ENCODE data around the gene VPS26B. TPM values are rescaled to one million over a fixed set of nuclear protein-coding genes. Genes with fewer than 3 reads are reported as not detected.

VPS26B gene
- total and polyA plus RNA-seq, 9 of the 15 experiments (the other 6 are each of a cell fraction or from before 2014, with no cell fraction given) = 3.5 to 43.3 (median 27.4) TPM

DNA sequence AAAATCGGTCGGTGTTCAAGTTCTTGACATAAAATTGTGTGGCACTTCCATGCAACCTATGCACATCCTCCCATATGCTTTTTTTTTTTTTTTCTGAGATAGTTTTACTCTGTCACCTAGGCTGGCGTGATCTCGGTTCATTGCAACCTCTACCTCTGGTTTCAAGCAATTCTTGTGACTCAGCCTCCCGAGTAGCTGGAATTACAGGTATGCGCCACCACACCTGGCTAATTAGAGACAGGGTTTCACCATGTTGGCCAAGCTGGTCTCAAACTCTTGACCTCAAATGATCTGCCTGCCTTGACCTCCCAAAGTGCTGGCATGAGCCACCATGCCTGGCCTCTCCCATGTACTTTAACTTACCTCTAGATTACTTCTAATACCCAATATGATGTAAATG is 66.7 kb downstream of the VPS26B start:
- no peak overlapping the region for H3K9ac ChIP-seq (ENCODE audit: insufficient read depth in 1 of 2, low read depth in 2 of 2, low read length in 2 of 2)
- no peak for ATAC-seq
- no peak for TF ChIP-seq BMI1 (IDR thresholded peaks at IDR 0.05; ENCODE audit: low read length)
- no peak for TF ChIP-seq ZNF3 (CRISPR knock-in tag; IDR thresholded peaks at IDR 0.05)
- no peak for TF ChIP-seq TAL1 (IDR thresholded peaks at IDR 0.05)
- TF ChIP-seq ETS2 (tag; IDR thresholded peaks at IDR 0.05; ENCODE audit: borderline replicate concordance, poor library complexity, severe bottlenecking) = no peak
- TF ChIP-seq, protein P1, sequence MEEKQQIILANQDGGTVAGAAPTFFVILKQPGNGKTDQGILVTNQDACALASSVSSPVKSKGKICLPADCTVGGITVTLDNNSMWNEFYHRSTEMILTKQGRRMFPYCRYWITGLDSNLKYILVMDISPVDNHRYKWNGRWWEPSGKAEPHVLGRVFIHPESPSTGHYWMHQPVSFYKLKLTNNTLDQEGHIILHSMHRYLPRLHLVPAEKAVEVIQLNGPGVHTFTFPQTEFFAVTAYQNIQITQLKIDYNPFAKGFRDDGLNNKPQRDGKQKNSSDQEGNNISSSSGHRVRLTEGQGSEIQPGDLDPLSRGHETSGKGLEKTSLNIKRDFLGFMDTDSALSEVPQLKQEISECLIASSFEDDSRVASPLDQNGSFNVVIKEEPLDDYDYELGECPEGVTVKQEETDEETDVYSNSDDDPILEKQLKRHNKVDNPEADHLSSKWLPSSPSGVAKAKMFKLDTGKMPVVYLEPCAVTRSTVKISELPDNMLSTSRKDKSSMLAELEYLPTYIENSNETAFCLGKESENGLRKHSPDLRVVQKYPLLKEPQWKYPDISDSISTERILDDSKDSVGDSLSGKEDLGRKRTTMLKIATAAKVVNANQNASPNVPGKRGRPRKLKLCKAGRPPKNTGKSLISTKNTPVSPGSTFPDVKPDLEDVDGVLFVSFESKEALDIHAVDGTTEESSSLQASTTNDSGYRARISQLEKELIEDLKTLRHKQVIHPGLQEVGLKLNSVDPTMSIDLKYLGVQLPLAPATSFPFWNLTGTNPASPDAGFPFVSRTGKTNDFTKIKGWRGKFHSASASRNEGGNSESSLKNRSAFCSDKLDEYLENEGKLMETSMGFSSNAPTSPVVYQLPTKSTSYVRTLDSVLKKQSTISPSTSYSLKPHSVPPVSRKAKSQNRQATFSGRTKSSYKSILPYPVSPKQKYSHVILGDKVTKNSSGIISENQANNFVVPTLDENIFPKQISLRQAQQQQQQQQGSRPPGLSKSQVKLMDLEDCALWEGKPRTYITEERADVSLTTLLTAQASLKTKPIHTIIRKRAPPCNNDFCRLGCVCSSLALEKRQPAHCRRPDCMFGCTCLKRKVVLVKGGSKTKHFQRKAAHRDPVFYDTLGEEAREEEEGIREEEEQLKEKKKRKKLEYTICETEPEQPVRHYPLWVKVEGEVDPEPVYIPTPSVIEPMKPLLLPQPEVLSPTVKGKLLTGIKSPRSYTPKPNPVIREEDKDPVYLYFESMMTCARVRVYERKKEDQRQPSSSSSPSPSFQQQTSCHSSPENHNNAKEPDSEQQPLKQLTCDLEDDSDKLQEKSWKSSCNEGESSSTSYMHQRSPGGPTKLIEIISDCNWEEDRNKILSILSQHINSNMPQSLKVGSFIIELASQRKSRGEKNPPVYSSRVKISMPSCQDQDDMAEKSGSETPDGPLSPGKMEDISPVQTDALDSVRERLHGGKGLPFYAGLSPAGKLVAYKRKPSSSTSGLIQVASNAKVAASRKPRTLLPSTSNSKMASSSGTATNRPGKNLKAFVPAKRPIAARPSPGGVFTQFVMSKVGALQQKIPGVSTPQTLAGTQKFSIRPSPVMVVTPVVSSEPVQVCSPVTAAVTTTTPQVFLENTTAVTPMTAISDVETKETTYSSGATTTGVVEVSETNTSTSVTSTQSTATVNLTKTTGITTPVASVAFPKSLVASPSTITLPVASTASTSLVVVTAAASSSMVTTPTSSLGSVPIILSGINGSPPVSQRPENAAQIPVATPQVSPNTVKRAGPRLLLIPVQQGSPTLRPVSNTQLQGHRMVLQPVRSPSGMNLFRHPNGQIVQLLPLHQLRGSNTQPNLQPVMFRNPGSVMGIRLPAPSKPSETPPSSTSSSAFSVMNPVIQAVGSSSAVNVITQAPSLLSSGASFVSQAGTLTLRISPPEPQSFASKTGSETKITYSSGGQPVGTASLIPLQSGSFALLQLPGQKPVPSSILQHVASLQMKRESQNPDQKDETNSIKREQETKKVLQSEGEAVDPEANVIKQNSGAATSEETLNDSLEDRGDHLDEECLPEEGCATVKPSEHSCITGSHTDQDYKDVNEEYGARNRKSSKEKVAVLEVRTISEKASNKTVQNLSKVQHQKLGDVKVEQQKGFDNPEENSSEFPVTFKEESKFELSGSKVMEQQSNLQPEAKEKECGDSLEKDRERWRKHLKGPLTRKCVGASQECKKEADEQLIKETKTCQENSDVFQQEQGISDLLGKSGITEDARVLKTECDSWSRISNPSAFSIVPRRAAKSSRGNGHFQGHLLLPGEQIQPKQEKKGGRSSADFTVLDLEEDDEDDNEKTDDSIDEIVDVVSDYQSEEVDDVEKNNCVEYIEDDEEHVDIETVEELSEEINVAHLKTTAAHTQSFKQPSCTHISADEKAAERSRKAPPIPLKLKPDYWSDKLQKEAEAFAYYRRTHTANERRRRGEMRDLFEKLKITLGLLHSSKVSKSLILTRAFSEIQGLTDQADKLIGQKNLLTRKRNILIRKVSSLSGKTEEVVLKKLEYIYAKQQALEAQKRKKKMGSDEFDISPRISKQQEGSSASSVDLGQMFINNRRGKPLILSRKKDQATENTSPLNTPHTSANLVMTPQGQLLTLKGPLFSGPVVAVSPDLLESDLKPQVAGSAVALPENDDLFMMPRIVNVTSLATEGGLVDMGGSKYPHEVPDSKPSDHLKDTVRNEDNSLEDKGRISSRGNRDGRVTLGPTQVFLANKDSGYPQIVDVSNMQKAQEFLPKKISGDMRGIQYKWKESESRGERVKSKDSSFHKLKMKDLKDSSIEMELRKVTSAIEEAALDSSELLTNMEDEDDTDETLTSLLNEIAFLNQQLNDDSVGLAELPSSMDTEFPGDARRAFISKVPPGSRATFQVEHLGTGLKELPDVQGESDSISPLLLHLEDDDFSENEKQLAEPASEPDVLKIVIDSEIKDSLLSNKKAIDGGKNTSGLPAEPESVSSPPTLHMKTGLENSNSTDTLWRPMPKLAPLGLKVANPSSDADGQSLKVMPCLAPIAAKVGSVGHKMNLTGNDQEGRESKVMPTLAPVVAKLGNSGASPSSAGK (IDR thresholded peaks at IDR 0.05) = no peak
- no peak for TF ChIP-seq GTF2E2 (tag; IDR thresholded peaks at IDR 0.05)
- TF ChIP-seq SNIP1 (IDR thresholded peaks at IDR 0.05; ENCODE audit: low read depth) = no peak
- no peak for TF ChIP-seq POLR2A (conservative IDR thresholded peaks at IDR 0.05)
- TF ChIP-seq MBD1 (CRISPR knock-in tag; IDR thresholded peaks at IDR 0.05) = no peak
- no peak for TF ChIP-seq ZKSCAN3 (CRISPR knock-in tag; IDR thresholded peaks at IDR 0.05)

More for the DNA sequence above, 66.7 kb downstream of the VPS26B start:
- Histone ChIP-seq H3K9me3 (replicated peaks; ENCODE audit: control insufficient read depth, insufficient read depth, low read depth, low read length) (no peaks in the 10 kb centered on the region), H3K79me2 (ENCODE audit: control insufficient read depth, insufficient read depth, low read length) (no peaks in the 10 kb centered on the region), H3K27me3 (ENCODE audit: control insufficient read depth in 2 of 2, insufficient read depth in 2 of 2, low read length in 2 of 2) (peaks cover 18 to 36% of the 10 kb centered on the region in 2 experiments), H3K36me3 (ENCODE audit: control insufficient read depth, insufficient read depth, low read length) (no peaks in the 10 kb centered on the region), H3K4me1 (replicated peaks in 1 of 2; ENCODE audit: control insufficient read depth in 2 of 2, insufficient read depth in 2 of 2, low read length in 2 of 2) (peaks cover 5 to 11% of the 10 kb centered on the region in 2 experiments; a peak in 3 of 5 replicates), H3K27ac (ENCODE audit: extremely low read depth, low read depth, low read length) (no peak overlapping the region), H3K9me1 (ENCODE audit: control insufficient read depth, insufficient read depth, low read length) (no peaks in the 10 kb centered on the region), H3K4me3 (no peak overlapping the region), H2AFZ (ENCODE audit: low read depth, low read length) (no peak overlapping the region), H3K4me2 (ENCODE audit: insufficient read depth, low read length) (no peak overlapping the region), H4K20me1 (replicated peaks; ENCODE audit: control insufficient read depth, insufficient read depth, low read length) (no peaks in the 10 kb centered on the region; the same call in 1 of the 2 replicates)
- BruUV-seq (replicated peaks) = no TSS peak
- no peak for DNase-seq (ENCODE audit: extremely low read depth in 1 of 4, low spot score in 3 of 4)
- intact Hi-C loops (cut with micrococcal nuclease) = no loop called here
- in situ Hi-C loops (cut with MboI) = no loop called here
- POLR2A ChIA-PET = no interaction called here
- 20% methylated on average over 6 of the region's 6 CpGs for WGBS (ENCODE audit: insufficient coverage, low coverage, missing lambda C conversion rate)
- no peak for FAIRE-seq
- CTCF ChIA-PET (ENCODE audit: low intra/inter-chr PET ratio) = no interaction called here

Measured in K562 (cell line).